Karpas-422 (cell line): ENCODE results near the gene NLRP12. TPM values are rescaled to one million over a fixed set of nuclear protein-coding genes. Genes with fewer than 3 reads are reported as not detected.
"Not testable (repeated sequence)": the region's sequence is repeated elsewhere in the genome, so short reads cannot be mapped to it uniquely, and the experiment has no call there.

Experiments used
- DNase-seq: peaks from one replicate; pipeline ENCODE4 v3.0.0-alpha.2; 2015
- H2AFZ ChIP-seq: fragments of 200-600 bp; sonication (generic); 2 replicates; pipeline ENCODE4 v1.6.1; 2014; ENCODE audit warnings: antibody characterized with exemption, low read length, mixed read lengths
- H3K27ac ChIP-seq: fragments of 200-600 bp; sonication (generic); 2 replicates; pipeline ENCODE4 v1.5.1; 2014; ENCODE audit warnings: mild to moderate bottlenecking, low read length, moderate library complexity
- H3K27me3 ChIP-seq: fragments of 200-600 bp; sonication (generic); 2 replicates; pipeline ENCODE4 v1.6.1; 2014; ENCODE audit warnings: low read length, mixed read lengths
- H3K36me3 ChIP-seq: fragments of 200-600 bp; sonication (generic); 2 replicates; pipeline ENCODE4 v1.6.1; 2014; ENCODE audit warnings: low read length, mixed read lengths; ENCODE audit not compliant: insufficient read depth
- H3K4me1 ChIP-seq: fragments of 200-600 bp; sonication (generic); 2 replicates; pipeline ENCODE4 v1.6.1; 2014; ENCODE audit warnings: mild to moderate bottlenecking, low read length, mixed read lengths
- H3K4me2 ChIP-seq: fragments of 200-600 bp; sonication (generic); 2 replicates; pipeline ENCODE4 v1.6.1; 2014; ENCODE audit warnings: low read length, low read depth, mild to moderate bottlenecking; ENCODE audit not compliant: poor library complexity, severe bottlenecking
- H3K4me3 ChIP-seq: fragments of 200-600 bp; sonication (generic); 2 replicates; pipeline ENCODE4 v1.5.1; 2014; ENCODE audit warnings: mild to moderate bottlenecking, antibody characterized with exemption, low read length, mixed read lengths
- H3K79me2 ChIP-seq: fragments of 200-600 bp; sonication (generic); 2 replicates; pipeline ENCODE4 v1.6.1; 2014; ENCODE audit warnings: mild to moderate bottlenecking, low read length, mixed read lengths
- H3K9ac ChIP-seq: fragments of 200-600 bp; sonication (generic); 2 replicates; pipeline ENCODE4 v1.6.0; 2014; ENCODE audit warnings: low read length
- H3K9me2 ChIP-seq: fragments of 200-600 bp; sonication (generic), shearing (Covaris generic); replicated peaks from 2 replicates; pipeline ENCODE4 v1.6.0; 2014; ENCODE audit warnings: mild to moderate bottlenecking, low read length, moderate library complexity; ENCODE audit not compliant: insufficient read depth
- H3K9me3 ChIP-seq: fragments of 300-700, 200-600 bp; sonication (generic); 2 replicates; pipeline ENCODE4 v1.6.1; 2014; ENCODE audit warnings: low read length, mixed read lengths
- H4K20me1 ChIP-seq: fragments of 200-600 bp; sonication (generic); 2 replicates; pipeline ENCODE4 v1.6.1; 2014; ENCODE audit warnings: mild to moderate bottlenecking, antibody characterized with exemption, low read length, low read depth; ENCODE audit not compliant: insufficient read depth
- total RNA-seq: library from RNA; depleted of rRNA; stranded (reverse); fragments of >200 nt; shearing (Covaris generic); gene quantifications from 2 replicates; pipeline ENCODE4 v1.2.3, GENCODE V29; 2014; ENCODE audit warnings: low replicate concordance; rRNA removed

NLRP12 gene
- not detected in 2 replicates for total RNA-seq

- no peaks in the 10 kb centered on the region for H3K9me2 ChIP-seq
- no peaks in the 10 kb centered on the region for H3K27me3 ChIP-seq
- H3K27ac ChIP-seq: no peak within 1 kb of the TSS
- no peak within 1 kb of the TSS for H3K4me2 ChIP-seq
- no peak within 1 kb of the TSS for H3K4me3 ChIP-seq
- no peaks in the 10 kb centered on the region for H3K36me3 ChIP-seq
- no peaks in the 10 kb centered on the region for H3K79me2 ChIP-seq
- no peak within 1 kb of the TSS for H2AFZ ChIP-seq
- no peaks in the 10 kb centered on the region for H3K4me1 ChIP-seq
- no peaks in the 10 kb centered on the region for H4K20me1 ChIP-seq
- H3K9me3 ChIP-seq: no peaks in the 10 kb centered on the region
- no peak within 1 kb of the TSS for H3K9ac ChIP-seq
- no peak for DNase-seq
Observed at GRCh38 chr19:53824134-53824611, at the start of gene NLRP12. NLRP12 (minus strand) TSS chr19:53824314; CDS start chr19:53824174, 140 bp downstream.

- Histone ChIP-seq H3K9me2 (no peaks in the 10 kb centered on the region), H3K9ac (no peak overlapping the region), H3K36me3 (no peaks in the 10 kb centered on the region), H3K4me2 (no peak overlapping the region), H4K20me1 (no peaks in the 10 kb centered on the region), H3K27ac (no peak overlapping the region), H3K4me1 (no peaks in the 10 kb centered on the region), H3K27me3 (no peaks in the 10 kb centered on the region), H2AFZ (no peak overlapping the region), H3K79me2 (no peaks in the 10 kb centered on the region), H3K4me3 (no peak overlapping the region), H3K9me3 (no peaks in the 10 kb centered on the region)
- no peak for DNase-seq
Observed at GRCh38 chr19:53872762-53873161, 48.6 kb upstream of the NLRP12 start.

- Histone ChIP-seq H2AFZ (no peak overlapping the region), H3K4me1 (peaks cover 5% of the 10 kb centered on the region), H3K27me3 (no peaks in the 10 kb centered on the region), H3K4me2 (no peak overlapping the region), H4K20me1 (no peaks in the 10 kb centered on the region), H3K9me2 (no peaks in the 10 kb centered on the region), H3K36me3 (no peaks in the 10 kb centered on the region), H3K4me3 (no peak overlapping the region), H3K9ac (no peak overlapping the region), H3K79me2 (no peaks in the 10 kb centered on the region), H3K9me3 (no peaks in the 10 kb centered on the region), H3K27ac (no peak overlapping the region)
- DNase-seq: no peak
Observed at GRCh38 chr19:53871454-53871853, 47.3 kb upstream of the NLRP12 start.

- no peak overlapping the region for H3K4me2 ChIP-seq
Observed at GRCh38 chr19:53870485-53870844, 46.4 kb upstream of the NLRP12 start.

GRCh38 chr19:53869805-53870484 is 45.8 kb upstream of the NLRP12 start:
- H3K9ac ChIP-seq, H3K36me3 ChIP-seq, H3K4me3 ChIP-seq, H3K4me1 ChIP-seq, H3K9me3 ChIP-seq, H3K79me2 ChIP-seq, H3K27ac ChIP-seq, H4K20me1 ChIP-seq, H2AFZ ChIP-seq, H3K4me2 ChIP-seq, DNase-seq, H3K27me3 ChIP-seq, H3K9me2 ChIP-seq: not testable (repeated sequence)

More at GRCh38 chr19:53870485-53870844, 46.4 kb upstream of the NLRP12 start:
- Histone ChIP-seq H3K9me3 (no peaks in the 10 kb centered on the region), H3K27me3 (no peaks in the 10 kb centered on the region), H3K9me2 (no peaks in the 10 kb centered on the region), H2AFZ (no peak overlapping the region), H3K4me1 (peaks cover 5% of the 10 kb centered on the region), H3K36me3 (no peaks in the 10 kb centered on the region), H4K20me1 (no peaks in the 10 kb centered on the region), H3K4me3 (no peak overlapping the region), H3K9ac (no peak overlapping the region), H3K27ac (no peak overlapping the region), H3K79me2 (no peaks in the 10 kb centered on the region)
- no peak for DNase-seq

- H3K4me3 ChIP-seq: no peak overlapping the region
- DNase-seq: no peak
- peaks cover 5% of the 10 kb centered on the region for H3K4me1 ChIP-seq
- no peaks in the 10 kb centered on the region for H3K27me3 ChIP-seq
- no peaks in the 10 kb centered on the region for H3K79me2 ChIP-seq
- H3K4me2 ChIP-seq: no peak overlapping the region
- H3K9ac ChIP-seq: no peak overlapping the region
- no peaks in the 10 kb centered on the region for H3K9me3 ChIP-seq
- no peak overlapping the region for H2AFZ ChIP-seq
- H3K27ac ChIP-seq: no peak overlapping the region
- no peaks in the 10 kb centered on the region for H4K20me1 ChIP-seq
- no peaks in the 10 kb centered on the region for H3K36me3 ChIP-seq
- H3K9me2 ChIP-seq: no peaks in the 10 kb centered on the region
Observed at GRCh38 chr19:53868892-53869804, 45.0 kb upstream of the NLRP12 start.

- no peaks in the 10 kb centered on the region for H3K79me2 ChIP-seq
- H3K9me2 ChIP-seq: no peaks in the 10 kb centered on the region
- H3K4me1 ChIP-seq: peaks cover 5% of the 10 kb centered on the region
- H3K9me3 ChIP-seq: no peaks in the 10 kb centered on the region
- H3K36me3 ChIP-seq: no peaks in the 10 kb centered on the region
- H3K27me3 ChIP-seq: no peaks in the 10 kb centered on the region
- no peaks in the 10 kb centered on the region for H4K20me1 ChIP-seq
- no peak overlapping the region for H3K9ac ChIP-seq
- DNase-seq: no peak
- H3K4me2 ChIP-seq: no peak overlapping the region
- no peak overlapping the region for H2AFZ ChIP-seq
- no peak overlapping the region for H3K4me3 ChIP-seq
- no peak overlapping the region for H3K27ac ChIP-seq
Observed at GRCh38 chr19:53868091-53868891, 44.2 kb upstream of the NLRP12 start.
